Heart left ventricle (tissue), 16 donors: ENCODE results near the gene LHFPL2. TPM values are rescaled to one million over a fixed set of nuclear protein-coding genes. Genes with fewer than 3 reads are reported as not detected.

Source experiments
- ATAC-seq, 4 donors: fragments of 200-7000 bp; cut with Tn5 transposase; one replicate each; pipeline ENCODE4 v1.9.1; 2020 to 2022; ENCODE audit warnings: moderate library complexity in 4 of 4, mild to moderate bottlenecking in 3 of 4, moderate number of reproducible peaks in 1 of 4
- DNase-seq, 5 donors: peaks; one replicate each; pipeline ENCODE4 v3.0.0-alpha.2; 2020
- H3K27ac ChIP-seq, 12 donors: fragments of 200-600 bp; sonication (generic) in 4 of 12; one replicate each; pipeline versions ENCODE4 v1.5.0 to v1.8.0; 2016 to 2022; ENCODE audit warnings: mild to moderate bottlenecking in 2 of 12
- H3K27me3 ChIP-seq, 9 donors: fragments of 200-600 bp; sonication (generic) in 2 of 9; one replicate each; pipeline versions ENCODE4 v1.5.1 to v1.8.0; 2016 to 2022; ENCODE audit warnings: mild to moderate bottlenecking in 3 of 9
- H3K36me3 ChIP-seq, 9 donors: fragments of 200-600 bp; sonication (generic) in 2 of 9; one replicate each; pipeline versions ENCODE4 v1.5.0 to v1.8.0; 2018 to 2022; ENCODE audit warnings: mild to moderate bottlenecking in 2 of 9
- H3K4me1 ChIP-seq, 12 donors: fragments of 200-600 bp; sonication (generic) in 4 of 12; one replicate each; pipeline versions ENCODE4 v1.5.0 to v1.8.0; 2016 to 2022; ENCODE audit warnings: mild to moderate bottlenecking in 3 of 12
- H3K4me3 ChIP-seq, 12 donors: fragments of 200-600 bp; sonication (generic) in 4 of 12; one replicate each; pipeline versions ENCODE4 v1.5.0 to v1.8.0; 2017 to 2022; ENCODE audit warnings: mild to moderate bottlenecking in 9 of 12, moderate library complexity in 4 of 12
- H3K9me3 ChIP-seq, 12 donors: fragments of 200-600 bp; sonication (generic) in 4 of 12; one replicate each; pipeline versions ENCODE4 v1.5.0 to v1.8.0; 2016 to 2022; ENCODE audit warnings: mild to moderate bottlenecking in 1 of 12
- POLR2A ChIP-seq, 2 donors: fragments of 450-650 bp; IDR thresholded peaks; one replicate each; pipeline ENCODE4 v1.6.1; 2017; ENCODE audit warnings: antibody characterized with exemption in 2 of 2, mild to moderate bottlenecking in 2 of 2, moderate library complexity in 2 of 2
- WGBS, 4 donors: extraction: QIAGEN DNeasy Blood & Tissue Kit in 2 of 4; methylation state at CpG; one replicate each; pipeline versions ENCODE4 v1.1.5 to v1.1.7; 2013 to 2018; 5-methylcytosine and 5-hydroxymethylcytosine counted together
- intact Hi-C, 10 donors: fragments of 100-400 bp; cut with DNase I; formaldehyde crosslinking; loops; one replicate each; pipeline versions ENCODE4 v1.11.1 to v1.14.2; 2022
- polyA plus RNA-seq, 2 donors: library from polyadenylated mRNA; stranded (reverse); fragments of 200-250 nt; gene quantifications; one replicate each; pipeline ENCODE4 v1.2.3, GENCODE V29; 2013
- total RNA-seq, 9 donors: library from RNA; depleted of rRNA in 2 of 9; stranded (reverse); fragments of >200 nt in 2 of 9; fragmentation: NEBNext Ultra II Directional in 3 of 9; extraction: Animal tissue kit (Norgen Biotek cat#: 25700) in 3 of 9; gene quantifications; one replicate each; pipeline versions ENCODE4 v1.1.0 to v1.2.4, GENCODE V29; 2016 to 2023
- TF ChIP-seq, protein P1 (sequence below), 12 donors: fragments of 200-600 bp; sonication (generic) in 4 of 12; IDR thresholded peaks; one replicate each; pipeline versions ENCODE4 v1.5.0 to v1.8.0; 2018 to 2022; ENCODE audit warnings: antibody characterized with exemption in 12 of 12, mild to moderate bottlenecking in 5 of 12
- donor health status: ischemic (EF 13 %, LVEDD 7.1; RV severe dilation, severe dysfunction).
- donor health status: healthy with polysubstance abuse.
- donor health status: DM: no; HTN: yes; CAD: no.
- donor health status: DM: no; HTN: no; CAD: no.
- donor health status: ischemic (EF 25% LVEDD 6.9; RV normal size, moderate dysfunction).
- donor health status: ischemic (EF 25% LVEDD 5.7; RV mildly dilated, moderate dysfunction).
- donor health status: healthy.
- donor health status: DM: yes; HTN: yes; CAD: no.
- donor health status: ischemic (EF 35%, LVEDD 5.7; RV mildly dilated, moderate dysfunction).
- donor health status: nonischemic (EF 11% LVEDD 7.7; RV severe dilation, severe dysfunction).
- donor health status: DM: yes; HTN: yes; CAD: no.
- donor health status: PGD.
- donor health status: ischemic (EF 29% LVEDD 5.4; RV normal size, mild dysfunction).
- donor health status: nonischemic (EF 23%, LVEDD 6.1; RV moderate dilation, normal function).

Gene LHFPL2
- total and polyA plus RNA-seq, 11 donors, result 1.8 to 35.6 (median 10.1) TPM

- TF ChIP-seq, protein P1, sequence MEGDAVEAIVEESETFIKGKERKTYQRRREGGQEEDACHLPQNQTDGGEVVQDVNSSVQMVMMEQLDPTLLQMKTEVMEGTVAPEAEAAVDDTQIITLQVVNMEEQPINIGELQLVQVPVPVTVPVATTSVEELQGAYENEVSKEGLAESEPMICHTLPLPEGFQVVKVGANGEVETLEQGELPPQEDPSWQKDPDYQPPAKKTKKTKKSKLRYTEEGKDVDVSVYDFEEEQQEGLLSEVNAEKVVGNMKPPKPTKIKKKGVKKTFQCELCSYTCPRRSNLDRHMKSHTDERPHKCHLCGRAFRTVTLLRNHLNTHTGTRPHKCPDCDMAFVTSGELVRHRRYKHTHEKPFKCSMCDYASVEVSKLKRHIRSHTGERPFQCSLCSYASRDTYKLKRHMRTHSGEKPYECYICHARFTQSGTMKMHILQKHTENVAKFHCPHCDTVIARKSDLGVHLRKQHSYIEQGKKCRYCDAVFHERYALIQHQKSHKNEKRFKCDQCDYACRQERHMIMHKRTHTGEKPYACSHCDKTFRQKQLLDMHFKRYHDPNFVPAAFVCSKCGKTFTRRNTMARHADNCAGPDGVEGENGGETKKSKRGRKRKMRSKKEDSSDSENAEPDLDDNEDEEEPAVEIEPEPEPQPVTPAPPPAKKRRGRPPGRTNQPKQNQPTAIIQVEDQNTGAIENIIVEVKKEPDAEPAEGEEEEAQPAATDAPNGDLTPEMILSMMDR (IDR thresholded peaks at IDR 0.05), result no peak
- no peak for TF ChIP-seq POLR2A (IDR thresholded peaks at IDR 0.05)
- DNase-seq, result no peak
- Histone ChIP-seq H3K4me1 (peaks cover 0 to 14% (median 4%) of the 10 kb centered on the region in 12 donors), H3K36me3 (no peaks in the 10 kb centered on the region), H3K27ac (no peak overlapping the region), H3K27me3 (no peaks in the 10 kb centered on the region), H3K4me3 (no peak overlapping the region), H3K9me3 (no peaks in the 10 kb centered on the region)
- intact Hi-C loops, result loop anchor here in 1 of 10 donors (10.0 kb wide), 1 partner anchor 251 kb away; no protein-coding TSS in a partner anchor
- no peak for ATAC-seq
- 55 to 66% (median 63%) methylated on average over 6 of the region's 6 CpGs for WGBS, 4 donors
These were observed 5.3 kb upstream of the LHFPL2 start for GRCh38 chr5:78653681-78654366.

DNA sequence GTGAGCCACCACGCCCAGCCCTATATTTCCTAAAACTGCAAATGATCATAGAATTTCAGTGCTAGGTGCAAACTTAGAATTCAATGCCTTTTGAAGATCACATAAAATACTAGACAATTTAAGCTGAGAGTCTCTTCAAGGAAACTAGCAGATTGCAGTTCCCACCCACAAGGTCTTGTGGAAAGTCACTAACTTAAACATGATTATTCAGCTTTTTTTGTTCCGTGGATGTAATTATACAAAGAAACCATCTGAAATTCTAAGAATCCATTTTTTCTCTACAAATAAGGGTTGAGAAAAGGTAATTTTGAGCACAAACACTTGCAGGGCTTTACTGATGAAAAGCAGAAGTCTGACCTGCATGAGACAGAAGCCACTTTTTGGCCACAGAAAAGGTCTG is 4.5 kb upstream of the LHFPL2 start:
- intact Hi-C loops, result loop anchor here in 1 of 10 donors (10.0 kb wide), 1 partner anchor 252 kb away; no protein-coding TSS in a partner anchor
- ATAC-seq (no peak), DNase-seq (no peak)
- Histone ChIP-seq H3K4me3 (no peak overlapping the region), H3K27ac (no peak overlapping the region), H3K27me3 (no peaks in the 10 kb centered on the region), H3K4me1 (peaks cover 0 to 11% (median 0%) of the 10 kb centered on the region in 12 donors), H3K9me3 (no peaks in the 10 kb centered on the region), H3K36me3 (no peaks in the 10 kb centered on the region)
- no peak for TF ChIP-seq POLR2A (IDR thresholded peaks at IDR 0.05)
- TF ChIP-seq, protein P1 (IDR thresholded peaks at IDR 0.05), result no peak
- WGBS, 4 donors, result 94 to 96% (median 94%) methylated on average over 2 of the region's 2 CpGs

GRCh38 chr5:78651468-78651867 is 2.9 kb upstream of the LHFPL2 start:
- 68 to 97% (median 92%) methylated on average over 2 of the region's 2 CpGs for WGBS, 4 donors
- Histone ChIP-seq H3K4me1 (peaks cover 0 to 24% (median 11%) of the 10 kb centered on the region in 12 donors), H3K27me3 (peaks cover 0 to 2% (median 0%) of the 10 kb centered on the region in 9 donors), H3K36me3 (no peaks in the 10 kb centered on the region), H3K4me3 (no peak overlapping the region), H3K9me3 (no peaks in the 10 kb centered on the region), H3K27ac (no peak overlapping the region)
- no peak for DNase-seq
- no peak for ATAC-seq
- TF ChIP-seq POLR2A (IDR thresholded peaks at IDR 0.05), result no peak
- TF ChIP-seq, protein P1 (IDR thresholded peaks at IDR 0.05), result no peak
- intact Hi-C loops, result loop anchor here in 1 of 10 donors (10.0 kb wide), 1 partner anchor 253 kb away; no protein-coding TSS in a partner anchor

DNA sequence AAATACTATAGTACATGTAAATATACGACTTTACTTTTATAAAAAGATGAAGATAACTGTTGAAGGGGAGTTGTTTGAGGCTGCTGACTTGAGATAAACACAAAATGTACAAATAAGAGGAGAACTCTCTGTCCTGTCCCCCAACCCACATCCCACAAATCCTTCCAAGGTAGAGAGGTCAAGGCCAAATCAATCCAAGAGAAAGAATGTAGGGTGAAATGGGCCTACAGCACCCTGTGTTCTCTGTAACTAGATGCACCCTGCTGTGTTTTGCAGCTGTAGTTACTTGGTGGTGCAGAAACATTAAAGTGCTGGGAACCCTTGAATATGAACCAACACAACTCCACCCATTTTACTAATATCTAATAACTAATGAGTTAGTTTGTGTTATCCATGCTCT is 2.0 kb upstream of the LHFPL2 start:
- DNase-seq (no peak), ATAC-seq (no peak)
- no peaks in the 10 kb centered on the region for H3K36me3 ChIP-seq
- no peaks in the 10 kb centered on the region for H3K9me3 ChIP-seq
- intact Hi-C loops, result loop anchor here in 1 of 10 donors (10.0 kb wide), 1 partner anchor 254 kb away; no protein-coding TSS in a partner anchor
- 86 to 97% (median 93%) methylated on average over 1 of the region's 1 CpG for WGBS, 4 donors
- H3K27ac ChIP-seq, result no peak overlapping the region
- no peak overlapping the region for H3K4me3 ChIP-seq
- no peak for TF ChIP-seq POLR2A (IDR thresholded peaks at IDR 0.05)
- peaks cover 0 to 30% (median 14%) of the 10 kb centered on the region in 12 donors for H3K4me1 ChIP-seq
- peaks cover 0 to 4% (median 0%) of the 10 kb centered on the region in 9 donors for H3K27me3 ChIP-seq
